D341Med (cell line): Measurements from ENCODE around the gene ZFHX3.
"Not testable (repeated sequence)": the region's sequence is repeated elsewhere in the genome, so short reads cannot be mapped to it uniquely, and the experiment has no call there.

Experiments used
- DNase-seq: peaks from one replicate; pipeline ENCODE4 v3.0.0; 2012; ENCODE audit warnings: low spot score

Gene ZFHX3

GRCh38 chr16:73047536-73048291, at the start of gene ZFHX3:
TSS of gene ZFHX3 (minus strand) at chr16:73048128. CDS start at chr16:72960145, 87,983 bp downstream.
- DNase-seq = peak; percentile 78

- DNase-seq = no peak
Measured at GRCh38 chr16:73096510-73096909, 48.6 kb upstream of the ZFHX3 start.

GRCh38 chr16:73095885-73096421, 48.0 kb upstream of the ZFHX3 start:
- DNase-seq = peak; percentile 57

GRCh38 chr16:73095142-73095820, 47.4 kb upstream of the ZFHX3 start:
- DNase-seq = no peak

GRCh38 chr16:73094371-73094770, 46.4 kb upstream of the ZFHX3 start:
- no peak for DNase-seq

- peak; percentile 52 for DNase-seq
Measured at GRCh38 chr16:73093146-73094144, 45.5 kb upstream of the ZFHX3 start.

- DNase-seq = no peak
Measured at GRCh38 chr16:73092236-73092781, 44.4 kb upstream of the ZFHX3 start.

- DNase-seq = no peak
Measured at GRCh38 chr16:73091174-73091573, 43.2 kb upstream of the ZFHX3 start.

- no peak for DNase-seq
Measured at GRCh38 chr16:73089420-73089819, 41.5 kb upstream of the ZFHX3 start.

- no peak for DNase-seq
Measured at GRCh38 chr16:73086108-73086507, 38.2 kb upstream of the ZFHX3 start.

GRCh38 chr16:73083271-73083670, 35.3 kb upstream of the ZFHX3 start:
- no peak for DNase-seq

- not testable (repeated sequence) for DNase-seq
Measured at GRCh38 chr16:73082634-73083051, 34.7 kb upstream of the ZFHX3 start.

- no peak for DNase-seq
Measured at GRCh38 chr16:73080931-73081330, 33.0 kb upstream of the ZFHX3 start.

- no peak for DNase-seq
Measured at GRCh38 chr16:73076324-73076810, 28.4 kb upstream of the ZFHX3 start.

- no peak for DNase-seq
Measured at GRCh38 chr16:73074382-73074781, 26.5 kb upstream of the ZFHX3 start.

GRCh38 chr16:73072051-73072450, 24.1 kb upstream of the ZFHX3 start:
- DNase-seq = not testable (repeated sequence)

- DNase-seq = no peak
Measured at GRCh38 chr16:73071131-73071940, 23.4 kb upstream of the ZFHX3 start.

GRCh38 chr16:73069581-73070262, 21.8 kb upstream of the ZFHX3 start:
- DNase-seq = no peak

- no peak for DNase-seq
Measured at GRCh38 chr16:73068541-73069401, 20.8 kb upstream of the ZFHX3 start.
